ENCODE data around the gene ATP11C. TPM values are rescaled to one million over a fixed set of nuclear protein-coding genes. Genes with fewer than 3 reads are reported as not detected.

Gene ATP11C
- total RNA-seq, 1 experiment from 2014 or later = 38.6 TPM

- H3K27ac Mint-ChIP-seq = no peak overlapping the region
- no peak for TF ChIP-seq NR2C2 (CRISPR knock-in tag; IDR thresholded peaks at IDR 0.05)
- no peak for TF ChIP-seq ZNF532 (CRISPR knock-in tag; IDR thresholded peaks at IDR 0.05; ENCODE audit: borderline replicate concordance)
- no peak for TF ChIP-seq ZNF416 (CRISPR knock-in tag; IDR thresholded peaks at IDR 0.05)
- TF ChIP-seq ATF1 (CRISPR knock-in tag; IDR thresholded peaks at IDR 0.05) = no peak
- TF ChIP-seq, protein P1, sequence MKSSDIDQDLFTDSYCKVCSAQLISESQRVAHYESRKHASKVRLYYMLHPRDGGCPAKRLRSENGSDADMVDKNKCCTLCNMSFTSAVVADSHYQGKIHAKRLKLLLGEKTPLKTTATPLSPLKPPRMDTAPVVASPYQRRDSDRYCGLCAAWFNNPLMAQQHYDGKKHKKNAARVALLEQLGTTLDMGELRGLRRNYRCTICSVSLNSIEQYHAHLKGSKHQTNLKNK (CRISPR knock-in tag; IDR thresholded peaks at IDR 0.05) = no peak
- no peak for TF ChIP-seq SP1 (CRISPR knock-in tag; conservative IDR thresholded peaks at IDR 0.05)
- TF ChIP-seq IRF1 (CRISPR knock-in tag; IDR thresholded peaks at IDR 0.05) = no peak
- TF ChIP-seq PRRX2 (CRISPR knock-in tag; IDR thresholded peaks at IDR 0.05) = no peak
- TF ChIP-seq EMX1 (CRISPR knock-in tag; IDR thresholded peaks at IDR 0.05) = no peak
- TF ChIP-seq ZNF396 (CRISPR knock-in tag; IDR thresholded peaks at IDR 0.05; ENCODE audit: borderline replicate concordance) = no peak
- TF ChIP-seq CBFB (CRISPR knock-in tag; IDR thresholded peaks at IDR 0.05; ENCODE audit: low read depth) = no peak
- TF ChIP-seq SMAD3 (CRISPR knock-in tag; IDR thresholded peaks at IDR 0.05; ENCODE audit: borderline replicate concordance) = no peak
- TF ChIP-seq, protein P2, sequence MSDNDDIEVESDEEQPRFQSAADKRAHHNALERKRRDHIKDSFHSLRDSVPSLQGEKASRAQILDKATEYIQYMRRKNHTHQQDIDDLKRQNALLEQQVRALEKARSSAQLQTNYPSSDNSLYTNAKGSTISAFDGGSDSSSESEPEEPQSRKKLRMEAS (CRISPR knock-in tag; IDR thresholded peaks at IDR 0.05) = no peak
- TF ChIP-seq ZNF138 (CRISPR knock-in tag; conservative IDR thresholded peaks at IDR 0.05) = no peak
- TF ChIP-seq, protein P3, sequence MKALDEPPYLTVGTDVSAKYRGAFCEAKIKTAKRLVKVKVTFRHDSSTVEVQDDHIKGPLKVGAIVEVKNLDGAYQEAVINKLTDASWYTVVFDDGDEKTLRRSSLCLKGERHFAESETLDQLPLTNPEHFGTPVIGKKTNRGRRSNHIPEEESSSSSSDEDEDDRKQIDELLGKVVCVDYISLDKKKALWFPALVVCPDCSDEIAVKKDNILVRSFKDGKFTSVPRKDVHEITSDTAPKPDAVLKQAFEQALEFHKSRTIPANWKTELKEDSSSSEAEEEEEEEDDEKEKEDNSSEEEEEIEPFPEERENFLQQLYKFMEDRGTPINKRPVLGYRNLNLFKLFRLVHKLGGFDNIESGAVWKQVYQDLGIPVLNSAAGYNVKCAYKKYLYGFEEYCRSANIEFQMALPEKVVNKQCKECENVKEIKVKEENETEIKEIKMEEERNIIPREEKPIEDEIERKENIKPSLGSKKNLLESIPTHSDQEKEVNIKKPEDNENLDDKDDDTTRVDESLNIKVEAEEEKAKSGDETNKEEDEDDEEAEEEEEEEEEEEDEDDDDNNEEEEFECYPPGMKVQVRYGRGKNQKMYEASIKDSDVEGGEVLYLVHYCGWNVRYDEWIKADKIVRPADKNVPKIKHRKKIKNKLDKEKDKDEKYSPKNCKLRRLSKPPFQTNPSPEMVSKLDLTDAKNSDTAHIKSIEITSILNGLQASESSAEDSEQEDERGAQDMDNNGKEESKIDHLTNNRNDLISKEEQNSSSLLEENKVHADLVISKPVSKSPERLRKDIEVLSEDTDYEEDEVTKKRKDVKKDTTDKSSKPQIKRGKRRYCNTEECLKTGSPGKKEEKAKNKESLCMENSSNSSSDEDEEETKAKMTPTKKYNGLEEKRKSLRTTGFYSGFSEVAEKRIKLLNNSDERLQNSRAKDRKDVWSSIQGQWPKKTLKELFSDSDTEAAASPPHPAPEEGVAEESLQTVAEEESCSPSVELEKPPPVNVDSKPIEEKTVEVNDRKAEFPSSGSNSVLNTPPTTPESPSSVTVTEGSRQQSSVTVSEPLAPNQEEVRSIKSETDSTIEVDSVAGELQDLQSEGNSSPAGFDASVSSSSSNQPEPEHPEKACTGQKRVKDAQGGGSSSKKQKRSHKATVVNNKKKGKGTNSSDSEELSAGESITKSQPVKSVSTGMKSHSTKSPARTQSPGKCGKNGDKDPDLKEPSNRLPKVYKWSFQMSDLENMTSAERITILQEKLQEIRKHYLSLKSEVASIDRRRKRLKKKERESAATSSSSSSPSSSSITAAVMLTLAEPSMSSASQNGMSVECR (CRISPR knock-in tag; IDR thresholded peaks at IDR 0.05; ENCODE audit: borderline replicate concordance) = no peak
- no peak for TF ChIP-seq HMGA2 (CRISPR knock-in tag; IDR thresholded peaks at IDR 0.05)
- TF ChIP-seq, protein P4, sequence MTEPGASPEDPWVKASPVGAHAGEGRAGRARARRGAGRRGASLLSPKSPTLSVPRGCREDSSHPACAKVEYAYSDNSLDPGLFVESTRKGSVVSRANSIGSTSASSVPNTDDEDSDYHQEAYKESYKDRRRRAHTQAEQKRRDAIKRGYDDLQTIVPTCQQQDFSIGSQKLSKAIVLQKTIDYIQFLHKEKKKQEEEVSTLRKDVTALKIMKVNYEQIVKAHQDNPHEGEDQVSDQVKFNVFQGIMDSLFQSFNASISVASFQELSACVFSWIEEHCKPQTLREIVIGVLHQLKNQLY (CRISPR knock-in tag; IDR thresholded peaks at IDR 0.05) = no peak
- no peak for TF ChIP-seq ATF2 (CRISPR knock-in tag; IDR thresholded peaks at IDR 0.05; ENCODE audit: borderline replicate concordance, low read depth)
- TF ChIP-seq ZNF121 (CRISPR knock-in tag; IDR thresholded peaks at IDR 0.05) = no peak
- ChIA-PET POLR2A (no interaction called here), CTCF (interaction anchor here (0.9 kb wide), 1 partner anchor 8 kb away, joined by 3 read pairs; no protein-coding TSS in a partner anchor)
- DNase-seq (ENCODE audit: low spot score) = no peak
- ATAC-seq = no peak
- H3K4me1 Mint-ChIP-seq = no peaks in the 10 kb centered on the region
- no peak overlapping the region for H3K4me3 Mint-ChIP-seq
- no peaks in the 10 kb centered on the region for H3K27me3 Mint-ChIP-seq (ENCODE audit: low read depth)
- no peaks in the 10 kb centered on the region for H3K36me3 Mint-ChIP-seq
- H3K9me3 Mint-ChIP-seq = no peaks in the 10 kb centered on the region
Observed at GRCh38 chrX:139869796-139870195, 63.1 kb downstream of the ATP11C start.

All from WTC11 (cell line).